IPS DF 4.7 (cell line): ENCODE results near the gene PRMT5.
"Not testable (repeated sequence)": the region's sequence is repeated elsewhere in the genome, so short reads cannot be mapped to it uniquely, and the experiment has no call there.

Source experiments
- DNase-seq: peaks from one replicate; pipeline ENCODE4 v3.0.0-alpha.2; 2013; ENCODE audit warnings: low spot score; ENCODE audit errors: extremely low read depth

PRMT5 gene

GRCh38 chr14:22929104-22929960, at the start of gene PRMT5:
TSS of gene PRMT5 (minus strand) at chr14:22929376. CDS start at chr14:22929361, 15 bp downstream.
- peak; percentile 97 for DNase-seq

GRCh38 chr14:22978487-22978837, 49.3 kb upstream of the PRMT5 start:
- no peak for DNase-seq

- DNase-seq = no peak
Measured at GRCh38 chr14:22977684-22978486, 48.7 kb upstream of the PRMT5 start.

- DNase-seq = no peak
Measured at GRCh38 chr14:22977434-22977683, 48.2 kb upstream of the PRMT5 start.

GRCh38 chr14:22976620-22977433, 47.7 kb upstream of the PRMT5 start:
- no peak for DNase-seq

- DNase-seq = no peak
Measured at GRCh38 chr14:22974530-22975313, 45.5 kb upstream of the PRMT5 start.

- no peak for DNase-seq
Measured at GRCh38 chr14:22973217-22974032, 44.2 kb upstream of the PRMT5 start.

- no peak for DNase-seq
Measured at GRCh38 chr14:22972313-22972930, 43.2 kb upstream of the PRMT5 start.

- no peak for DNase-seq
Measured at GRCh38 chr14:22971152-22971551, 42.0 kb upstream of the PRMT5 start.

- DNase-seq = no peak
Measured at GRCh38 chr14:22966783-22967269, 37.6 kb upstream of the PRMT5 start.

GRCh38 chr14:22965916-22966782, 37.0 kb upstream of the PRMT5 start:
- not testable (repeated sequence) for DNase-seq

- no peak for DNase-seq
Measured at GRCh38 chr14:22962061-22962676, 33.0 kb upstream of the PRMT5 start.

- DNase-seq = no peak
Measured at GRCh38 chr14:22955702-22956569, 26.8 kb upstream of the PRMT5 start.

- DNase-seq = no peak
Measured at GRCh38 chr14:22952418-22952817, 23.2 kb upstream of the PRMT5 start.

GRCh38 chr14:22951795-22952194, 22.6 kb upstream of the PRMT5 start:
- DNase-seq = not testable (repeated sequence)

GRCh38 chr14:22945642-22946041, 16.5 kb upstream of the PRMT5 start:
- no peak for DNase-seq

GRCh38 chr14:22939684-22940083, 10.5 kb upstream of the PRMT5 start:
- no peak for DNase-seq
